Hematopoietic multipotent progenitor cell treated with erythropoietin and hydrocortisone succinate and interleukin-3 and kit ligand, for 8 days (in vitro differentiated cells): ENCODE results near the gene CFAP299.
"Not testable (repeated sequence)": the region's sequence is repeated elsewhere in the genome, so short reads cannot be mapped to it uniquely, and the experiment has no call there.

Experiments used
- DNase-seq: peaks from one replicate; pipeline ENCODE4 v3.0.0-alpha.2; 2015

The CFAP299 gene

DNA sequence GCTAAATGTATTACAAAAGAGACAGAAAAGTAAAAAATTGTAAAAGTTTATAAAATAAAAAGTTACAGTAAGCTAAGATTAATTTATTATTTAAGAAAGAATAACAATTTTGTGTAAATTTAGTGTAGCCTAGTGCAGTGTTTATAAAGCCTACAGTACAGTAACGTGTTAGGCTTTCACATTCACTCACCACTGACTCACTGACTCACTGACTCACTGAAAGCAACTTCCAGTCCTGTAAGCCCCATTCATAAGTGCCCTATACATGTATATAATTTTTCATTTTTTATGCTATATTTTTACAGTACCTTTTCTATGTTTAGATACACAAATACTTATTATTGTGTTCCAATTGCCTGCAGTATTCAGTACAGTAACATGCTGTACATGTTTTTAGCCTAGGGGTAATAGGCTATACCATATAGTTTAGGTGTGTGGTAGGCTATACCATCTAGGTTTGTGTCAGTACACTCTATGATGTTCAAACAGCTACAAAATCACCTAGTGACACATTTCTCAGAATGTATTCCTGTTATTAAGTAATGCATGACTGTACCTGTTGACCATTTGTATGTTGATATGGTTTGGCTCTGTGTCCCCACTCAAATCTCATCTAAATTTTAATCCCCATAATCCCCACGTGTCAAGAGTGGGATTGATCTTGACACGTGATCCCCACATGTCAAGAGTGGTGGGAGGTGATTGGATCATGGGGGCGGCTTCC lies 57.9 kb downstream of the CFAP299 start:
- no peak for DNase-seq

DNA sequence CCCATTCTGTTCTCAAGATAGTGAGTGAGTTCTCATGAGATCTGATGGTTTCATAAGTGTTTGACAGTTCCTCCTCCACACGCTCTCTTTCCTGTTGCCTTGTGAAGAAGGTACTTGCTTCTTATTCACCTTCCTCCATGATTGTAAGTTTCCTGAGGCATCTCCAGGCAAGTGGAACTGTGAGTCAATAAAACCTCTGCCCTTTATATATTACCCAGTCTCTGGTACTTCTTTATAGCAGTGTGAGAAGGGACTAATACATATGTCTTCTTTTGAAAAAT lies 58.4 kb downstream of the CFAP299 start:
- no peak for DNase-seq

DNA sequence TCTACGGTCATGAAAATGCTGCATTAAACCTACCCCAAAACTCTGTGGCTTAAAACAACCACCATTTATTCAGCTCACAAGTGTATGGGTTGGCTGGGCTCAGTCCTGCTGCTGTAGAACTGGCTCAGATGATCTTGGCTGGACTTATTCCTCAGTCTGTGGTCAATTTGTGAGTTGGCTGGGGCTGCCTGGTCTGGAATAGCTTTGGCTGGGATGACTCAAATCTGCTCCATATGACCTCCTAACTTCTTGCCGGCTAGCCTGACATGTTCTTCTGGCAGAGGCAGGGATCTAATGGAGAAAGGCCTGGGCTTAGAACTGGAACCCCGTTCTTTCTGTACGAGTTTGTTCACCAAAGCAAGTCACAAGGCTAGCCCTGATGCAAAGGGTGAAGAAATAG lies 71.7 kb downstream of the CFAP299 start:
- no peak for DNase-seq

DNA sequence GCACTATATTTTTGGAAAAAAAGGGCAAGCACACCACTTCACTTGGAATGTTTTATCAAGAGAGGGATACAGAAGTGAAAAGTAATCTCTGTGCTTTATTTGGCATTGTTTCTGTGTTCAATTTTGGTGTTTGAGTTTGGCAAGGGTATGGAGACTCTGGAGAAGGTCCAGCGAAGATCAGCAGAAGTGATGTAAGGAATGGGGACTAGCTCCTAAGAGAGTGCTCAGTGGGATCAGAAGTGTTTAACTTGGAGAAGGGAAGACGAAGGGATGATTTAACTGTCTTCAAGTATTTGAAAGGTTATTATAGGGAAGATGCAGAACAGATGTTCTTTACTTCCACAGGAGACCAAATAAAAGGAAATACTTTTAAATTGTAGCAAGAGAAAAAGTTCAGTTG lies 74.3 kb downstream of the CFAP299 start:
- DNase-seq = no peak

DNA sequence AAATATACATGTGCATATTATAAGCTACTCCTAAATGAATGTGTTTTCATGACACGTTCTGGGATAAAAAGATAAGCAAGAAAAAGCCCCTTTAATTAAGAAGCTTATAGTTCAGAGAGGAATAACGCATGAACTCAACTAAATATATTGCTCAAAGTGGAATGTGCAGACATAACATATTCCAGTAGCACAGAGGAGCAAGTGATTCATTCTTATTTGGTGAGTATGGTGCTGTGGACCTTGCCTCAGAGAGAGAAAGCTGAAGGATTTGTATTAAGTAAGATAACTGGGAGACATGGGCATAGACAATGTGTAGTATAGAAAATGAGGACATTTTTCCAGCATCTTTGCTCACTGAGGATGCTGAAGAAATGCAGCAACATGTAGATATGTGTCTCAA lies 76.8 kb downstream of the CFAP299 start:
- DNase-seq = no peak

DNA sequence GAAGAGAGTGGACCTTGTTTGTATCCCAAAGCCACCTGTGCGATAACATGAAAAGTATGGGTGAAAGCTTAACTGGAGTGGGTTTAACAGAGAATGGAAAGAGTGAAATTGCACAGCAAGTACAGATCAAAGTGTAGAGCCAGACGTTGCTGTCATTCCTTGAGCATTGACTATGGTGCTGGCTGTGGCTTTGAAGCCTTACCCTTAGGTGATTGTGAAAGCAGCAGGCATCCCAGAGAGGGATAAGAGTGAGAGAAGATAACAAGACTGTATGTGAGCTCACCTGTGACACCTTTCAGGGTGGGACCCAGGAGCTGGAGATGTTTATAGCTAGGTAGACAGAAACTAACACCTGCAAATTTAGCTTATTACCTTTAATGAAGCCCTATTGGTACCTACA lies 77.6 kb downstream of the CFAP299 start:
- no peak for DNase-seq

DNA sequence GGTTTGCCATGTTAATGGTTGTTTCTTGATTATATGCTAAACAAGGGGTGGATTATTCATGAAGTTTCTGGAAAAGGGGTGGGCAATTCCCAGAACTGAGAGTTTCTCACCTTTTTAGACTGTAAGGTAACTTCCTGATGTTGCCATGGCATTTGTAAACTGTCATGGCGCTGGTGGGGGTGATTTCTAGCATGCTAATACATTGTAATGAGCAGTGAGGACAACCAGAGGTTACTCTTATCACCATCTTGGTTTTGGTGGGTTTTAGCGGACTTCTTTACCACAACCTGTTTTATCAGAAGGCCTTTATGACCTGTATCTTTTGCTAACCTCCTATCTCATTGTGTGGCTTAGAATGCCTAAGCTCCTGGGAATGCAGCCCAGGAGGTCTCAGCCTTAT lies 81.5 kb downstream of the CFAP299 start:
- no peak for DNase-seq

DNA sequence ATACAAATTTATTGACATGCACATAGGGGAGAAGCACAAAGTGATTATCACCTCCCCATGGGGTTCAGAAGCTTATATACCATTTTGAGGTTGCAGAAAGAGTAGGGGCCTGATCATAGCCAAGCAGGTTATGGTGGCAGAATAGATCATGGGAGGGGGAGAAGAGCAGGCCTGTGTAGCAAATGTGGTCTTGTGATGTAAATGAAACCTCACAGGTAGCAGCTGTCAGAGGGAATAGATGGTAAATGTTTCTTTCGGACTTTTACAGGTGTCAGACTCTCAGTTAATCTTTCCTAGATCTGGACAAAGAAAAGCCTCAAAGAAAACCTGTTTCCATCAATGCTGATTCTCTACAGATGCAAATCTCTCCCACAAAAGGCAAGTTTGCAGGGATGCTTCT lies 84.4 kb downstream of the CFAP299 start:
- no peak for DNase-seq

DNA sequence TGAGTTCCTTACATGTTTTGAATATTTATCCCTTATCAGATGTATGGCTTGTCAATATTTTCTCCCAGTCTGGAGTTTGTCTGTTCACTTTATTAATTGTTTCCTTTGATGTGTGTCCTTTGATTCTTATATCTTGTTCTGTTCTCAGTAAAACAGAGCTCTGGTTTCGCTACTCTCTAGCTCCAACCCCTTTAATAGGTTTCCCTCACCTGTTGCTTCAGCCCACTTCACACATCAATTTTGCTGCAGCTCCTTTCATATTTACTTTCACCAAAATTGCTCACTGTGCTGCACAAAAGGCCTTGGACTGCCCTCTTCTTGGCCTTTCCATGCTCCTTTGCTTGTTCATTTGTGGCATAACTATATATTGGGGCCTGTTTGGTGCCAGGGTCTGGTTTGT lies 85.1 kb downstream of the CFAP299 start:
- no peak for DNase-seq

DNA sequence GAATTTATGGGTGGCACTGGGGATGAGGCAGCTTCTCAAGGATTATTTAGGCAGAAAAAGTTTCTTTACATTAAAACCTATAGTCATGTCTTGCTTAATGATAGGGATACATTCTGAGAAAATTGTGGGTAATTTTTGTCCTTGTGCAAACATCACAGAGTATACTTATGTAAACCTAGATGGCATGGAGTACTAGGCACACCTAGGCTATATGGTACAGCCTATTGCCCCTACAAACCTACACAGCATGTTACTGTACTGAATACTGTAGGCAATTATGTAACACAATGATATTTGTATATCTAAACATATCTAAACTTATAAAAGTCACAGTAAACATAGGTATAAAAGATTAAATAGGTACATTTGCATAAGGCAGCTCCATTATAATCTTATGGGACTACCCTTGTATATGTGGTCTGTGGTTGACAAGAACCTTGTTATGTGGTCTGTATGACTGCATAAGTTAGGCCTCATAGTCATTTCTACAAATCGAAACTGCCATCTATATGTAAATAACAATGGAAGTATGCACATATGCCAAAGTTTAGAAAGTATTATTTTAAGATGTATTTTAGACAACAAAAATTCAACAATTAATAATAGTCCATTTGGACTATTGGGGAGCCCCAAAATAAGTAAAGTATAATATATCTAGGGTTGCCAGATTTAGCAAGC lies 87.3 kb downstream of the CFAP299 start:
- DNase-seq = no peak

DNA sequence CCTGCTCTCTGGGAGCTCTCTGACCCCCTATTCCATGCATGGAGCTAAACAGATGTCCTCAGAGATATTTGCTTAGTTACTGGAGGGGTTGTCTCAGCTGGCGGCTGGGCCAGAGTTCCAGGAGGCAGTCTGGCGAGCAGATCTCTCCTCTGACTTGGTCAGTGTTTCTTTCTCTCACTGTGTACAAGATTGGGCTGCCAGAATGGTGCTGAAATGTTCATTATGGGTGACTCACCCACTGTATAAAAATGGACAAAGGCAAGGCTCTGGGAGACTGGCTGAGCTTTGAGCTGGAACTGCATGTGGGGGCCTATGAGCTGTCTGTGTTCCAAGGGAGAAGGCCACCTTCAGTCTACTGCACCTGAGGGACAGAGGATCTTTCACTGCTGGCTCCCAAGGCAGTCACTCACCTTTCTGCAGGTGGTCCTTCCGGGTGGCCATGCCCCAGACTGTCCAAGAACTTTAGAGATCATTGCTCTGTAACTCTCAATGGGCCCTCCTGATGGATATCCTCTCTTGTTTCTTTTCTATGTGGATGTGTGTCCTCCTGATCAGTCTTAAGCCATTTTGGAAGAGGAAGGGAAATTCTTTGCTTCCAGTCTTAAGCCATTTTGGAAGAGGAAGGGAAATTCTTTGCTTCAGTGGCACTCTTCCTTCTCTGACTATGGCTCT lies 88.2 kb downstream of the CFAP299 start:
- no peak for DNase-seq

DNA sequence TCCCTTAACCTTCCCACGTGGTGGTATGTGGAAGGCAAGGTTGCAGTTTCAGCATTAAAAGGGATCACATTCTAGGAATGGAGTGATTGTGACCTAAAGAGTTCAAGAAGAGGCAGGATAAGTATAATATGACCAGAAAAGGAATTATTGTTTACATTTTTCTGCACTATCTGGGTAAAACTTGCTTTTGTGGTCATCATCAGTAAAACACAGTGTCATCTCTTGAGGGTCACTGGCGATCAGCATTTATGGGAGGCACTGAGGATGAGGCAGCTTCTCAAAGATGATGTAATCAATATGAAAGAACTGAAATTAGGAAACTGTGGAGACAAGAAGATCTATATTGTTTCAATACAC lies 88.7 kb downstream of the CFAP299 start:
- no peak for DNase-seq

DNA sequence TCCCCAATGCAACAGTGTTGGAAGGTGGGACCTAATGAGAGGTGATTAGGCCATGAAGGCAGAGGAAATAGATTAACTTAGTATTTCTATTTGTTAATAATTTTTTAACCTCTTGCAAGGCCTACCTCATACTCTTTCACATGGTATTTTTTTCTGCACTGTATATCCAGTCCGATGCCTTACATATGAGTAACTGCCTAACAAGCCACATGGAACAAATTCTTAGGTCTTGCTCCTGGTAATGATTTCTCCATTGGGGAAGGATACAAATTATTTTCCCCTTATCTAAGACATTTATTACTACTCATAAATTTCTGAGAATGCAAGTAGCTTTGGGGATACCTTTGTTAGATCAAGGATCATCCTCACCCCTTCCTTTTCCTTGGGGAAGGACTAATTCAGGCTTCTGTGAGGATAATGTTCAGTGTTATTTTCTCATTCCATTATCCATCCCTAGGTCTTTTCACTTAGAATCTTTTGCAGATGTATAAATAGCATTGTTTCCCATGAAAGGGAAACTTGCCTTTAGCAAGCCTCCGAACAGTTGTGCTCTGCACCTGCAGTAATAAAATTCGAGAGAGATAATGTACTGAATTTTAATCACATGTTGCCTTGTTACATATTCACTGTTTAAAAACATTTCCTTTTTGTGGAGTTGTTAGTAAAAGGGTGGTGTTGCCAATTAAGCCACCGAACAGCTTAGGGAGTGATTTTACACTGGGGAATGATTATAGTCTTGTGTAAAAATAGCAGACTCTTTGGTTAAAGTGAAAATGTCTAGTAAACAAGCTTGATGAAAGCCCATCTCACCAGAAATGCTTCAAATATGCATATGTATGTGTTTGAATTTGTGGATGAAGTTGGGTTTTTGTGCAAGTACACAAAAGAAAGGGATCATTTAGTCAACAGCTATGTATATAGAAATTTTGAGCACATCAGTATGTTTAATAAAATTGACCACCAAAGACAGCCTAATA lies 89.9 kb downstream of the CFAP299 start:
- DNase-seq = no peak

DNA sequence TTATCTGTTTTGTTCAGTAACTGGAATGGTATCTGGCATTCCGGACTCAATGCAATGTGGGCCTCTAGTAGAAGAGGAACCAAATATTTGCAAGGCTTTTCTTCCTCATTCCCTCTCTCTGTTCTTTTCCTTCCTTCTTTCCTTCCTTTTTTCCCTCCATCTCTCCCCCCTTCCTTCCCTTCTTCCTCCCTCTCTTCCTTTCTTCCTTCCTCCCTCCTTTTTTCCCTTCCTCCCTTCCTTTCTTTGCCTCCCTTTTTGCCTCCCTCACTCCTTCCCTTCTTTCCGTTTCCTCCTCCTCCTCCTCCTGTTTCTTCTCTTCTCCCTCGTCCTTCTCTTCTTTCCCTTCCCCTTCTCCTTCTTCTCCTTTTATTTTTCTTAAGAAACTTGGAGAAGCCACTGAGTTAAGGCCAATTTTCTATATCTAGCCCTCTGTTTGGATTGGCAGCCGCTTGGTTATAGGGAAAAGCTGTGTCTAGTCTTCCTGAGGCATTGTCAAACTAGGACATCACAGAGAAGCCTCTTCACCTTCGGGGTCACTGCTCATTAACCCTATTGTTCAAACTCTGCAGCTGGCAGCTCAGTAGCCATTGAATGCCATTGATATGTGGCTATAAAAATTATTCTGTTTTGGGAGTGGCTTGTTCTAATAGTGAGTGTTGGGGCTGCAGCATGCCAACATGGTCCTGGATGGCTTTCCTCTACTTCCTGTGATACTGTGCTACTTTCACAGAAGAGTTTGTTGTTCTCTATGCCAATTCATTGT lies 95.9 kb downstream of the CFAP299 start:
- DNase-seq = no peak

DNA sequence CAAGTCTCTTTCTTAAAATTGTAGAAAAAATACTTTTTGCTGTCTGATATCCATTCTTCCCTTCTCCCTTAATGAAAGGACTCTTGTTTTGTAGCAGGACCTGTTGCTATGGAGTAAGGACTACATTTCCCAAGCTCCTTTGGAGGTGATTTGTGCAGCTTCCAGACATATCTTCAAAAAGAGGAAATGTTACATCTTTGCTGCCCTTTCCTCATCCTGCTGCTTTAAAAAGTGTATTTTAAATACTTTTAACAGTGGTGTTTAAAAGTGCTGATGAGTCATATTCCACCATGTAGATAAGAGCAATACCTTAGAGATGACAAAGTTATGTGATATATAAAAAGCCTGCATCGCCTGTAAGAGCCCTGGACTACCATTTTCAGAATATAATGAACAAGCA lies 98.7 kb downstream of the CFAP299 start:
- no peak for DNase-seq

DNA sequence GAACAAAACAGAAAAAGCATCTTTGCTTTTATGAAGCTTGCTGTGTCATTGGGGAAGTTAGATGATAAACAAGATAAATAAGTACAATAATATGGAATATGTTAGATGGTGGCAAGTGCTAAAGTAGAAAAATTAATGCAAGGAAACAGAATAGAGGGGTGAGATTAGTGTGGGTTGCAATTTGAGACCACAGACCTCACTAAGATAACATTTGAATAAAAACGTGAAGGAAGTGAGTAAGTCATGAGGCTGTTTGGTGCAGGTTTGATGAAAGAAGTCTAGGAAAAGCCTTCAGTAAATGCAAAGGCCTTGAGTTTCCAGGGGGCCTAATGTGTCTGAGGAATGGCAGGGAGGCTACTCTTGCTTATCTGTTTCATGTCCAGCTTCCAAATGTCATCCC lies 102.5 kb downstream of the CFAP299 start:
- no peak for DNase-seq

DNA sequence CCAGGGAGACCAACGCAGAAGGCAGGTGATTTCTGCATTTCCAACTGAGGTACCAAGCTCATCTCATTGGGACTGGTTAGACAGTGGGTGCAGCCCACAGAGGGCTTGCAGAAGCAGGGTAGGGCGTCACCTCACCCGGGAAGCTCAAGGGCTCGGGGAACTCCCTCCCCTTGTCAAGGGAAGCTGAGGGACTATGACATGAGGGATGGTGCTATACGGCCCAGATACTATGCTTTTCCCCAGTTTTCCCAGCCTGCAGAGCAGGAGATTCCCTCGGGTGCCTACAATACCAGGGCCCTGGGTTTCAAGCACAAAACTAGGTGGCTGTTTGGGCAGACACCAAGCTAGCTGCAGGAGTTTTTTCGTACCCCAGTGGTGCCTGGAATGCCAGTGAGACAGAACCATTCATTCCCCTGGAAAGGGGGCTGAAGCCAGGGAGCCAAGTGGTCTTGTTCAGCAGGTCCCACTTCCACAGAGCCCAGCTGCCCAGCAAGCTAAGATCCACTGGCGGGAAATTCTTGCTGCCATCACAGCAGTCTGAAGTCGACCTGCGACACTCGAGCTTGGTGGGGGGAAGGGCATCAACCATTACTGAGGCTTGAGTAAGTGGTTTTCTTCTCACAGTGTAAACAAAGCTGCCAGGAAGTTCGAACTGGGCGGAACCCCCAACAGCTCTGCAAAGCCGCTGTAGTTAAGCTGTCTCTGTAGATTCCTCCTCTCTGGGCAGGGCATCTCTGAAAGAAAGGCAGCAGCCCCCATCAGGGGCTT lies 103.9 kb downstream of the CFAP299 start:
- DNase-seq = not testable (repeated sequence)

DNA sequence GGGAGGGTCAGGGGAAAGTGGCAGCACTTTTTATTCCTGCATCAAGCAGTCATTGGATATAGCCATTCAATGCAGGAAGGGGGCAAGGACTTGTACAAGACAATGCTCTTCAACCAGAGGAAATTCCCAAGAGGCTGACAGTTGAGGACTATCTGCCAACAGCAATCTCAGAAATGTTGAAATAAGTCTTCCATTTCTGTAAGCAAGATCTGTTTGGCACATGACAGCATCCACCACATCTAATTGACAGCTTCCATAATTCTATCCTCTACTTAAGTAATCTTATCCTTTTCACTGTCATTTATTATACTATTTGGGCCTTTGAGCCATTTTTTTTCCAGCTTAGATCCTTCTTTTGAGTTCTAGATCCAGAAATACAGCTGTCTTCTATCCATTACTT lies 110.7 kb downstream of the CFAP299 start:
- DNase-seq = no peak

DNA sequence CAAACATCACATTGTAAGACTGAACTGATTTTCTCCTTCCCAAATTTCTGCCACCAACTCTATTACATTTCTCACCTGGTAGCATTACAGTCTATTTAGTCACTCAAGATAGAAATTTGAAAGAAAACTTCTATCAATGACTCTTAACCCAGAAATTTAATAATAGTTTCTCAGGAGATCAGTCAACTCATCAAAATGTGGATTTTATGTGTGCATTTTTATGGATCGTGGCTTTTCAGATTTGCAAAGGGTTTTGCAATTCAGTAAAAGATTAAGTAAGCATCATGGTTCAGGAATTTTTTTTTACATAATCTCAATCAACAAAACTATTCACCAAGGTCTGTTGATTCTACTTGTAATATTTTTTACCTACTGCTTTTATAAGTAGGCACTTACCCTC lies 111.1 kb downstream of the CFAP299 start:
- no peak for DNase-seq

DNA sequence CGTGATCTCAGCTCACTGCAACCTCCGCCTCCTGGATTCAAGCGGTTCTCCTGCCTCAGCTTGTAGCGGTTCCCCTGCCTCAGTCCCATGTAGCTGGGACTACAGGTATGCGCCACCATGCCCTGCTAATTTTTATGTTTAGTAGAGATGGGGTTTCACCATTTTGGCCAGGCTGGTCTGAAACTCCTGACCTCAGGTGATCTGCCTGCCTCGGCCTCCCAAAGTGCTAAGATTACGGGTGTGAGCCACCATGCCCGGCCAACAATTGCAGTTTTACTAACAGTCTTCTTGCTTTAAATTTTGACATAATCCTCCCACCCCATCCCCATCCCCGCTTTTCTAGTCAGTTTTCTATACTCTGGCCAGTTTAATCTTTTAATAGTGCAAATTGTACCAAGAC lies 112.0 kb downstream of the CFAP299 start:
- no peak for DNase-seq

DNA sequence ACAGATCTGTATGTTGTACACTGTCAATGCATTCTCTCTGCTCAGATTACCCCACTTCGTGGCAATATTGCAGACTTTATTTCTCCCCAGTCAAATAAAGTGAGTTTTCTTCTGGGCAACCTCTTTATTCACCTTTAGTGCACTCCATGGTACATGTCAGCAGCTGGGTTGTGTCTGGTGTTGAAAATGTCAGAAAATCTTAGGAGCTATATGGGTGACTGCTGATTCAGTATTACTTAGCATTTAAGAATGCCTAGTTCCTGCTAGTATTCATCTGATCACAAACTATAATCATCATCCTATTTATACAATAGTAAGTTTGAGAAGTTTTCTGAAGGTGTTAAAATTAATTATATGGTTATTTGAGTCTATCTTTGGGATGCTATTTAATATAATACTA lies 112.5 kb downstream of the CFAP299 start:
- no peak for DNase-seq

DNA sequence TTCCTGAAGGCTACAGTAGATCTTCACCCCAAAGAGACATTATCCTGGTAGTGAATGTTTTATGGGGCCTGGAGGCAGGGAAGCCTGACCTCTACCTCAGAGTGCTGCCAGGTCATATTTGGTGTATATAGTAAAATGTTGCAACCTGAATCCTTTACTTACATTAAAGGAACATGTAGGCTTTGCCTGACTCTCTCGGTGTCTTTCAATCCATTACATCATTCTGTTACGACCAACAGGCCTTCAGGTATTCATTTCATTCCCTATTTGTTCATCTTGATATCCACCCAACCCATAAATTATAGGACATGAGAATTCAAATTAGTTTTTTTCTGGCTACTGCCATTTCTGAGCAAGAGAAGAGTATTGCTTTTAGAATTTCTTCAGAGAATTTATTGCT lies 116.5 kb downstream of the CFAP299 start:
- no peak for DNase-seq
